Activated naive CD4-positive, alpha-beta T cell treated with anti-CD3 and anti-CD28 coated beads, Interleukin-2, amount 10 ng/mL, durations not matched to agents 5 hours and 36 hours (primary cell): Measurements from ENCODE around the gene MAIP1. TPM values are rescaled to one million over a fixed set of nuclear protein-coding genes. Genes with fewer than 3 reads are reported as not detected.

ENCODE experiments used
- total RNA-seq, 2 experiments: library from RNA; stranded (reverse); gene quantifications; one replicate each; pipeline ENCODE4 v1.2.3, GENCODE V29; 2021

Gene MAIP1
- 10 to 100 TPM; 12.6 to 16.7 TPM for total RNA-seq

GRCh38 chr2:199955339-199956061 is at the start of gene MAIP1, which contains the start of gene TYW5:
Gene MAIP1 (plus strand): TSS chr2:199955582. CDS start chr2:199955799, 217 bp downstream.
Gene TYW5 (minus strand): TSS chr2:199955491. CDS start chr2:199955470, 21 bp downstream.

GRCh38 chr2:199911052-199911876 is 44.1 kb upstream of the MAIP1 start, which contains the start of gene C2orf69:
Gene C2orf69 (plus strand): TSS chr2:199911293. CDS start chr2:199911439, 146 bp downstream.

Other genes starting within 250 kb of the MAIP1 start
- gene FTCDNL1, start 104.4 kb upstream of the MAIP1 start, total RNA-seq = 1 to 10 TPM; 1.4 to 2.4 TPM
- gene C2orf69, start 44.3 kb upstream of the MAIP1 start, total RNA-seq = 10 to 100 TPM; 14.7 to 15.6 TPM
- 1 to 10 TPM; 7.6 to 8.1 TPM for gene TYW5, start 91 bp upstream of the MAIP1 start, total RNA-seq